Parathyroid adenoma (tissue), 2 donors: ENCODE results near the gene KPNA3.

Source experiments
- H2AFZ ChIP-seq: fragments of 300-600 bp; sonication (generic); one replicate; pipeline ENCODE4 v1.7.0; 2017; ENCODE audit warnings: antibody characterized with exemption, mild to moderate bottlenecking
- H3K27ac ChIP-seq: fragments of 300-600 bp; sonication (generic); one replicate; pipeline ENCODE4 v1.7.0; 2017
- H3K27me3 ChIP-seq: fragments of 300-600 bp; sonication (generic); one replicate; pipeline ENCODE4 v1.7.0; 2017; ENCODE audit warnings: low read length; ENCODE audit not compliant: control insufficient read depth, insufficient read depth
- H3K36me3 ChIP-seq: fragments of 300-600 bp; sonication (generic); one replicate; pipeline ENCODE4 v1.7.0; 2017; ENCODE audit warnings: low read length; ENCODE audit not compliant: control insufficient read depth, insufficient read depth
- H3K4me1 ChIP-seq: fragments of 300-600 bp; sonication (generic); one replicate; pipeline ENCODE4 v1.7.0; 2017; ENCODE audit warnings: control low read depth
- H3K4me2 ChIP-seq: fragments of 300-600 bp; sonication (generic); one replicate; pipeline ENCODE4 v1.7.0; 2017; ENCODE audit warnings: low read length
- H3K4me3 ChIP-seq: fragments of 300-600 bp; sonication (generic); one replicate; pipeline ENCODE4 v1.7.0; 2017; ENCODE audit warnings: low read depth, low read length
- H3K79me2 ChIP-seq: fragments of 300-600 bp; sonication (generic); one replicate; pipeline ENCODE4 v1.7.0; 2017; ENCODE audit warnings: control low read depth
- H3K9ac ChIP-seq: fragments of 300-600 bp; sonication (generic); one replicate; pipeline ENCODE4 v1.7.0; 2017; ENCODE audit warnings: mild to moderate bottlenecking
- H3K9me3 ChIP-seq: fragments of 300-600 bp; sonication (generic); one replicate; pipeline ENCODE4 v1.7.0; 2017; ENCODE audit warnings: low read length; ENCODE audit not compliant: control insufficient read depth
- CTCF ChIP-seq: fragments of 300-600 bp; sonication (generic); IDR thresholded peaks from one replicate; pipeline ENCODE4 v1.7.0; 2017; ENCODE audit warnings: antibody characterized with exemption, mild to moderate bottlenecking
- donor health status: primary hyperparathyroidism.

The KPNA3 gene

GRCh38 chr13:49669735-49670309, 122.7 kb downstream of the KPNA3 start:
- Histone ChIP-seq H3K36me3 (no peaks in the 10 kb centered on the region), H3K79me2 (no peaks in the 10 kb centered on the region), H3K9me3 (no peaks in the 10 kb centered on the region), H3K4me1 (no peaks in the 10 kb centered on the region), H3K27me3 (no peaks in the 10 kb centered on the region), H3K9ac (no peak overlapping the region), H3K4me2 (no peak overlapping the region), H3K27ac (no peak overlapping the region), H3K4me3 (no peak overlapping the region), H2AFZ (no peak overlapping the region)
- peak; percentile 41 for TF ChIP-seq CTCF

GRCh38 chr13:49667773-49668172, 124.7 kb downstream of the KPNA3 start:
- no peaks in the 10 kb centered on the region for H3K27me3 ChIP-seq
- no peak overlapping the region for H2AFZ ChIP-seq
- no peaks in the 10 kb centered on the region for H3K9me3 ChIP-seq
- no peak overlapping the region for H3K4me3 ChIP-seq
- H3K27ac ChIP-seq = no peak overlapping the region
- H3K36me3 ChIP-seq = no peaks in the 10 kb centered on the region
- H3K9ac ChIP-seq = no peak overlapping the region
- no peak overlapping the region for H3K4me2 ChIP-seq
- no peak for TF ChIP-seq CTCF
- no peaks in the 10 kb centered on the region for H3K79me2 ChIP-seq
- H3K4me1 ChIP-seq = no peaks in the 10 kb centered on the region

GRCh38 chr13:49664606-49665005, 127.9 kb downstream of the KPNA3 start:
- Histone ChIP-seq H3K36me3 (no peaks in the 10 kb centered on the region), H3K4me2 (no peak overlapping the region), H2AFZ (no peak overlapping the region), H3K27me3 (no peaks in the 10 kb centered on the region), H3K4me1 (no peaks in the 10 kb centered on the region), H3K9ac (no peak overlapping the region), H3K27ac (no peak overlapping the region), H3K4me3 (no peak overlapping the region), H3K9me3 (no peaks in the 10 kb centered on the region), H3K79me2 (no peaks in the 10 kb centered on the region)
- TF ChIP-seq CTCF = no peak

GRCh38 chr13:49657241-49657641, 135.2 kb downstream of the KPNA3 start:
- TF ChIP-seq CTCF = no peak
- no peaks in the 10 kb centered on the region for H3K4me1 ChIP-seq
- H3K36me3 ChIP-seq = no peaks in the 10 kb centered on the region
- H3K9me3 ChIP-seq = no peaks in the 10 kb centered on the region
- no peak overlapping the region for H3K27ac ChIP-seq
- H3K79me2 ChIP-seq = no peaks in the 10 kb centered on the region
- no peak overlapping the region for H3K9ac ChIP-seq
- H3K4me2 ChIP-seq = no peak overlapping the region
- no peak overlapping the region for H2AFZ ChIP-seq
- H3K4me3 ChIP-seq = no peak overlapping the region
- H3K27me3 ChIP-seq = no peaks in the 10 kb centered on the region

- Histone ChIP-seq H3K36me3 (no peaks in the 10 kb centered on the region), H3K4me2 (no peak overlapping the region), H3K79me2 (no peaks in the 10 kb centered on the region), H3K4me1 (no peaks in the 10 kb centered on the region), H3K9me3 (no peaks in the 10 kb centered on the region), H2AFZ (no peak overlapping the region), H3K9ac (no peak overlapping the region), H3K4me3 (no peak overlapping the region), H3K27ac (no peak overlapping the region), H3K27me3 (no peaks in the 10 kb centered on the region)
- TF ChIP-seq CTCF = no peak
Observed at GRCh38 chr13:49655906-49656305, 136.6 kb downstream of the KPNA3 start.
